AG09319 (cell line): ENCODE data around the gene SND1.

ENCODE experiments used
- DNase-seq: peaks from one replicate; pipeline ENCODE4 v3.0.0-alpha.2; 2010; ENCODE audit warnings: low read depth; ENCODE audit errors: extremely low read depth
- CTCF ChIP-seq: IDR thresholded peaks from 2 replicates; pipeline ENCODE4 v1.5.1; 2011; ENCODE audit warnings: low read depth, mild to moderate bottlenecking, inconsistent platforms, low read length, moderate library complexity

Gene SND1

GRCh38 chr7:127905491-127906330, 253.7 kb downstream of the SND1 start:
- no peak for TF ChIP-seq CTCF
- DNase-seq, result no peak

- DNase-seq, result no peak
- no peak for TF ChIP-seq CTCF
Measured at GRCh38 chr7:127907110-127908040, 255.4 kb downstream of the SND1 start.

GRCh38 chr7:127908430-127909258, 256.6 kb downstream of the SND1 start:
- TF ChIP-seq CTCF, result no peak
- DNase-seq, result no peak

GRCh38 chr7:127909424-127910152, 257.6 kb downstream of the SND1 start:
- TF ChIP-seq CTCF, result no peak
- no peak for DNase-seq

GRCh38 chr7:127910670-127911069, 258.7 kb downstream of the SND1 start:
- DNase-seq, result no peak
- TF ChIP-seq CTCF, result no peak

GRCh38 chr7:127911968-127912511, 260.0 kb downstream of the SND1 start:
- DNase-seq, result no peak
- TF ChIP-seq CTCF, result no peak
